SIG-M5 treated with dmso at 0.1 percent for 504 hours (cell line): ENCODE results near the gene ARHGAP6.
A peak's percentile ranks its signal among the peaks of the same experiment; 100 is the strongest.
"Not testable (repeated sequence)": the region's sequence is repeated elsewhere in the genome, so short reads cannot be mapped to it uniquely, and the experiment has no call there.

ENCODE experiments used
- DNase-seq: peaks from one replicate; lab custom pipeline; 2025; ENCODE audit not compliant: unreplicated experiment; lab: John Stamatoyannopoulos, UW

Gene ARHGAP6

DNA sequence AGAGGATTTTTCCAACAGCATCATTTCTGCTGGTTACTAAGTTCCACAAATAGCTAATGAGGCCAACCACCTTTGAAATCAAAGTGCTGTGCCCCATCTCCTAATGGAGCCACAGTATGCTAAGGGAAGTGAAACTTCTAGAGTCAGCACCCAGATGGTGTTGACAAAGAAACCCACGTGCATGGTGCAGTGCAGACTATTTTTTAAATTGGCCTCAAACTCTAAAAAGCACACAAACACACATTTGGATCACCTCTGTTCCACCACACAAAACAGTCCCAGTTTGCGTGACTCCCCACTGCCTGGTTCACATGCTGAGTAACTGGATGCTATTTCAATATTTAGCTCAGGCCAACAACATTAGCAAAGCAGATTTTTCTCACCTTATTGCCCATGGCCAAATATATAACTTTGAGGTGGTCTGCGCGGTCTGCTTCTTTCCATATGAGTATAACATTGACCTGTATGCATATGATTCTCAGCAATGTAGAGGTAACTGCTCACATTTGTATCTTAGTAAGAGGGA is 302.6 kb downstream of the ARHGAP6 start:
- no peak for DNase-seq

GRCh38 chrX:11361666-11362065 is 304.1 kb downstream of the ARHGAP6 start:
- not testable (repeated sequence) for DNase-seq

GRCh38 chrX:11355944-11356343 is 309.8 kb downstream of the ARHGAP6 start:
- DNase-seq = not testable (repeated sequence)

DNA sequence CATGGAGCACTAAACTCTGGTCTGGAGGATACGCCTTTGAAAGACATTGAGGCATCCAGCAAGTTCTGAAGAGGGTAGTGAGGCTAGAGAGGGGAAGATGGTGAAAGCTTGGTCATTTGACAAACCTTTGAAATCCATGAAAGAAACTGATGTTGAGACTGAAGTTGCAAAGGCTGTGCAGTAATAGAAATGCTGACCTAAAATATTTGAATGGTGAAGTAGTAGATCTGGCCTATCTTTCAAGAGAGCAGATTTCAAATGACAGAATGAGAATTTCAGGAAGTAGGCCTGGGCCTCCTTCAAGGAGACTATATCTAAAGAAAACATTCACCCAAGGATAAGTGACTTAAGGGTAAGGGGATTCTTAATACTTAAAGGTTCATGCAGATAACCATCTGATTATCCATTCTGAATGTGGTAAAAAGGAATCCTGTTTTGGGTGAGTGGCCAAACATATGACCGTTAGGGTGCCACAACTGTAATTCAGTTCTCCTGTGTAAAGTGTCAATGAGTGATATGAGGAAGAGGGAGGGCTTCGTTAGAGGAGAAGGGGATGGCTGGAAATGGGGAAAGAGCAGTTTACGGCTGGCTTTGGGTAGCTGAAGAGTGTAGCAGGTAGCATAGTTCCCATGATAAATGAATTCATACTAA is 310.3 kb downstream of the ARHGAP6 start:
- no peak for DNase-seq

DNA sequence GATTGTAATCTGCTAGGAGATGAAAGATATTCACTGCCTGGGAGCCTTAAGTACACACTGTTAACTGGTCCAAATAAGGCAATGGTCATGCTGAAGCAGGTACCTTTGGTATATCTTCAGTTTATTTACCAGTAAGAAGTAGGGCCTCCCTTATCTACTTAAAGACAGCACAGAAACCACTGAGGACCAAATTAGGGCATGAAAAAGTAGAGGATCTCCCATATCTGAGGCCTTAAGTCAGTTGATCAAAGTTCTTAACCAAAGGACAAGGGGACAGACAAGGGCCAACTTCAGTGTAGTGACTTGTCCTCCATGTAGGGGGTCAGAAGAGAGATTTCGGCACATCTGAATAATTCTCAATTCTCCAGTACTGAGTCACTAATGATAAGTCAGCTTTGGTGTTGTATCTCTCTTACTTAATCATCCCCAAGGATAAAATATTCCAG is 313.4 kb downstream of the ARHGAP6 start:
- no peak for DNase-seq

DNA sequence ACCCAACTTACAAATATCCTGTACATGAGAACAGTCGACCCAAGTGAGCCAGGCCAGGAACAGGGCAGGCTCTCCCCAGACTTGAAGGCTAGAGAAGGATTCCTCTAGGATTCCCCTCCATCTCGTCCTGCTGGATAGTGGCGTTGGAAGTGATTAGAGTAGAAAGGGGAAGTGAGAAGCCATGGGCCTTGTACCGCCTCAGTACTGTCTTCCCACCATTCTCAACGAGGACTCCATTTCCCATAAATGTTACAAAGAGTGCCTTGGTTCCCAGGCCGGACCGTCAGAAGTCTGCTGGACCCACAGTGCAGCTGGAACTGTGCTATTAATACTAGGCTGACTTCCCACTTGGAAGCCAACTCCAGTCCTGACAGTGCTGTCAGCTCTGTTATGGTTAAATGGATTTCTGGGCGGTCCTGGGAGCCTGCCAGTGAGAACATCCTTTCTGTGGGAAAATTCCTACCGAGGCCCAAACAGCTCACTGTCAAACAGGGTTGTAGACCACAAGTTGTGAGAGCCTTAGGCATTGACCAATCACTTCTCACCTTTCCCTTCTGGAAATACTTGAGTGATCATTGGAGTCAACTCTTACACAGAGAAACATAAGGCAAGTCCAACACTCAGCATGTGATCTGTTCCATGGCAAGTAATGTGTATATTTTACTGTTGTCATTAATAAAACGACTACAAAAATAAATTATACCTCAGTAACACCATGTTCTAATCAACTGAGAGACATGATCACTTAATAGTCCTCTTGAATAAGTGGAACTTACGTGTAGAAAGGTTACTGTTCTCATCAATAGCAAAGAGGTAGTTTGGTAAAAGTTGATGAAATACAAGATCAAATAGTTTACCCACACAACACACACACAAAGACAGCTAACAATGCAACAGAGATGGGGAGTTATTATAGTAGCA is 314.1 kb downstream of the ARHGAP6 start:
- no peak for DNase-seq

GRCh38 chrX:11349661-11350337 is 315.9 kb downstream of the ARHGAP6 start:
- no peak for DNase-seq

DNA sequence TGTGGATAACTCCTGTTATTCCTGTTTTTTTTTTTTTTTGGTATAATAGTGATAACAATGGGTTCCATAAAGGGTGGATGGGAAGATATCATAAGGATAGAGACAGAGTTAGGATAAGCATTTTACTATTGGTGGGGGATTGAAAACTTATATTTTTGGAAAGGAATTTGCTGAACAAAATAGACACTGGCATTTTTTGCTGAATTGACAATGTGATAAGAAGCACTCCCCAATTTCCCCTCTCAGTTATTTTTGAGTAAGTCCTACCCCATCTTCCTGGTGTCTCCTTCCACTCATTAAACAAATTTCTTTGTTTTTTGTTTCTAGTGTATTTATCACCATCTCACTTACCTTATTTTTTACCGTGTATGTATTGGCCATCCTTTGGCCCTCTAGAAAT is 316.7 kb downstream of the ARHGAP6 start:
- DNase-seq = no peak

DNA sequence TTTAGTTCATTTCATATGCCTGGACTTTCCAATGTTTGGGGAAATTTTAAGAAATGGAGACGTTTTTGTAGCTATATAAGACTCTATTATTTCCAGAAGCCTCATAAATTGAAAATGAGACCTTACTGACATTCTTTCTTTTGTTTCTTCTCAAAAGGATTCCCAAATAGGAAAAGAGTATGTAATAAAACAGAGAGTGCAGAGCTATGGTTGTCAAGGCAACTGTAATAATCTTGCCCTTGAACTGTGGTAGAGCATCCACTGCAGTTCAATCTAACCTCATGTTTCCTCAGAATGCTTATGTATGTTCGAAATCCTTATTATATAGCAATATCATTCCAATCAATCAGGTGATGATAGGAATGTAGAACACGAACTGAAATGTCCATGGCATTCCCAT is 318.4 kb downstream of the ARHGAP6 start:
- no peak for DNase-seq

DNA sequence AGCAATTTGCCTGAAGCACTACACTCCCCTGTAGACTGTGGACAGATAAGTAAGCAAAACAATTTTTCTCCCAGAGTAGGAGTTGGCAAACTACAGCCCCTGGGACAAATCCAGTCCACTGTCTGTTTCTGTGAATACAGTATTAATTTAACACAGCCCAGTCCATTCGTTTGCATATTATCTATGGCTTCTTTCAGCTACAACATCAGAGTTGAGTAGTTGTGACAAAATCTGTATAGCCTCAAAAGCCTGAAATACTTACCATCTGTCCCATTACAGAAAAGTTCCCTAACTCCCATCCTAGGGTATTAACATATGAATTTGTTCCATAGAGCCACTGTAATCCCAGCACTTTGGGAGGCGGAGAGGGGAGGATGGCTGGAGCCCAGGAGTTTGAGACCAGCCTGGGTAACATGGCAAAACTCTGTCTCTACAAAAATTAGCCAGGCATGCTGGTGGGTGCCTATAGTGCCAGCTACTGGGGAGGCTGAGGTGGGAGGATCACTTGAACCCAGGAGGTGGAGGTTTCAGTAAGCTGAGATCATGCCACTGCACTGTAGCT is 319.5 kb downstream of the ARHGAP6 start:
- no peak for DNase-seq

GRCh38 chrX:11342673-11343072 is 323.0 kb downstream of the ARHGAP6 start:
- no peak for DNase-seq

GRCh38 chrX:11341274-11342201 is 324.2 kb downstream of the ARHGAP6 start:
- DNase-seq = peak; percentile 41

DNA sequence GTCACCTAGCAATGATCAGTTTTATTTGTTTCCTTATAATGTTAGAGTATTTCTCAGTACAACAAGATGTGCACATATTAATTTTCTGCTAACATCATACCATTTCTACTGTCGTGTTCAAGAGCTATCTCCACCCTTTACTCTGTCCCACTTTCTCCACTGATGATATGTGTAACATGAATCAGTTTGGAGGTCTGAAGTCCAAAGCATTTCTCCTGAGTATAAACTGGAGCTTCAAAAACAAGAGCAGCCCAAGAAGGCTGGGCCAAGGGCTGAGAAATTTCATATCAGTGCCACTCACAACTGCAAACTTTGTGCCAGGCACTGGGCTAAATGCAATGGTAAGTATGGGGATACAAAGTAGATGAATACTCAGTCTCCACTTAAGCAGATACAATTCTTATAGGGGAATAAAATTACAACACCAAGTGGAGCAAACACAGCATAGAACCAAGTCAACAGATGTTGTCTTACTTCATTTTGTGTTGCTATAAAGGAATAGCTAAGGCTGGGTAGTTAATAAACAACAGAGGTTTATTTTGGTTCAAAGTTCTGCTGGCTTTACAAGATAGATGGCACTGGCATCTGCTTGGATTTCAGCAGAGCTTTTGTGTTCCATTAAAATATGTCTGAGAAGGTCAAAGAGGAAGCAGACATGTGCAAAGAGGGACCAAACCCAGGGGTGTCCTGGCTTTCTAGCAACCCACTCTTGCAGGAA is 328.3 kb downstream of the ARHGAP6 start:
- no peak for DNase-seq

DNA sequence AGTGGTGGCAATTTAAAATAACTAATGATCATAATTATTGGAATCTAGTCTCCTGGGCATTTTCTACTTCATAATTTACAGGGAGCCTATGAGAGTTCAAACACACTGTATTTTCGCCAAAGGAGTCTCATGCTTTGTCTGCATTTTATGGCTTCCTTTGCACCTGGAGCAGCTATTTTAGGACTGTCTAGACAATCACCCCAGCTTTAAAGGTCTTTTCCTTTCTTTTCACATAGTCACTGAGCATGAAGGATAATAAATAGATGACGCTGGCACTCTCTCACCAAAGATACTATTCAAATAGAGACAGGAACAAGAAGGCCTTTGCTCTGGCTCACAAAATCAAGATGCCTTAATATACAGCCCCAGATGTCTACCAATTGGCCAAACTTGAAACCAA is 329.5 kb downstream of the ARHGAP6 start:
- no peak for DNase-seq

GRCh38 chrX:11334165-11334564 is 331.6 kb downstream of the ARHGAP6 start:
- no peak for DNase-seq

- DNase-seq = no peak
Measured at GRCh38 chrX:11331788-11332187, 333.9 kb downstream of the ARHGAP6 start.

- DNase-seq = no peak
Measured at GRCh38 chrX:11329021-11329420, 336.7 kb downstream of the ARHGAP6 start.

DNA sequence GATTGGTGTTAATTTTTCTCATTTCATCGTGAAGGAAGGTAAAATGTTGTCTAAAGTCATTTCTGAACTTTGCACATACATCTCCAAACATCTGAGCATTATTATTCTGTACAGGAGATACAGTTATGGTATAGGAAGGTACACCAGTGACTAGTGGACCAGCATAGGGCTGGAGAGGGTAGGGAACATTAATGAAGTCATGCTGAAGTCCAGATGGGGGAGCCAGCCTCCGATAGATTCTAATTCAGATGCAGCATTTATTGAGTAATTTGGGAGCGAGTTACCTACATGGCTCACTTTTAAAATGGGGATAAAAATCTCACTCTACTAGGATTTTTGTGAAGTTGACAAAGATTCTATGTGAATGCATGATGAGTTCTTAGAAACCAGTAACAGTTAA is 337.6 kb downstream of the ARHGAP6 start:
- no peak for DNase-seq

GRCh38 chrX:11321986-11322385 is 343.7 kb downstream of the ARHGAP6 start:
- no peak for DNase-seq
